GM06990 (cell line): ENCODE data around the gene DPYSL4.
"Not testable (repeated sequence)": the region's sequence is repeated elsewhere in the genome, so short reads cannot be mapped to it uniquely, and the experiment has no call there.

ENCODE experiments used
- DNase-seq: peaks from one replicate; pipeline ENCODE4 v3.0.0-alpha.2; 2011; ENCODE audit not compliant: insufficient read length; ENCODE audit errors: extremely low read depth
- H3K27me3 ChIP-seq: replicated peaks from 2 replicates; pipeline ENCODE4 v1.6.0; 2011; ENCODE audit warnings: low read length; ENCODE audit not compliant: control insufficient read depth, insufficient read depth
- H3K36me3 ChIP-seq: 2 replicates; pipeline ENCODE4 v1.5.1; 2011; ENCODE audit warnings: low read length; ENCODE audit not compliant: control insufficient read depth, insufficient read depth
- H3K4me3 ChIP-seq: replicated peaks from 2 replicates; pipeline ENCODE4 v1.5.1; 2011; ENCODE audit warnings: low read depth, mild to moderate bottlenecking, control low read depth, low read length
- CTCF ChIP-seq: IDR thresholded peaks from 2 replicates; pipeline ENCODE4 v1.5.1; 2011; ENCODE audit warnings: low read length, control low read depth, mild to moderate bottlenecking, inconsistent platforms; ENCODE audit not compliant: insufficient read depth, poor library complexity, severe bottlenecking

Gene DPYSL4

GRCh38 chr10:132155723-132156381 is 30.9 kb upstream of the DPYSL4 start:
- Histone ChIP-seq H3K4me3 (no peak overlapping the region), H3K27me3 (no peaks in the 10 kb centered on the region), H3K36me3 (no peaks in the 10 kb centered on the region)
- no peak for TF ChIP-seq CTCF
- no peak for DNase-seq

- no peak for TF ChIP-seq CTCF
- H3K36me3 ChIP-seq: no peaks in the 10 kb centered on the region
- no peak for DNase-seq
- H3K27me3 ChIP-seq: no peaks in the 10 kb centered on the region
- no peak overlapping the region for H3K4me3 ChIP-seq
Measured at GRCh38 chr10:132156382-132156781, 30.4 kb upstream of the DPYSL4 start.

GRCh38 chr10:132157101-132157500 is 29.6 kb upstream of the DPYSL4 start:
- Histone ChIP-seq H3K36me3 (no peaks in the 10 kb centered on the region), H3K27me3 (no peaks in the 10 kb centered on the region), H3K4me3 (no peak overlapping the region)
- DNase-seq: no peak
- TF ChIP-seq CTCF: no peak

- H3K36me3 ChIP-seq: no peaks in the 10 kb centered on the region
- H3K27me3 ChIP-seq: no peaks in the 10 kb centered on the region
- TF ChIP-seq CTCF: no peak
- no peak for DNase-seq
- H3K4me3 ChIP-seq: no peak overlapping the region
Measured at GRCh38 chr10:132158122-132158741, 28.5 kb upstream of the DPYSL4 start.

GRCh38 chr10:132158823-132159222 is 27.9 kb upstream of the DPYSL4 start:
- Histone ChIP-seq H3K36me3 (no peaks in the 10 kb centered on the region), H3K27me3 (no peaks in the 10 kb centered on the region), H3K4me3 (no peak overlapping the region)
- DNase-seq: no peak
- TF ChIP-seq CTCF: no peak

GRCh38 chr10:132159302-132160230 is 27.2 kb upstream of the DPYSL4 start:
- H3K27me3 ChIP-seq, DNase-seq, H3K4me3 ChIP-seq: not testable (repeated sequence)

GRCh38 chr10:132160231-132160630 is 26.5 kb upstream of the DPYSL4 start:
- DNase-seq, H3K36me3 ChIP-seq, H3K4me3 ChIP-seq: not testable (repeated sequence)

More at GRCh38 chr10:132159302-132160230, 27.2 kb upstream of the DPYSL4 start:
- H3K36me3 ChIP-seq: not testable (repeated sequence)

GRCh38 chr10:132160834-132161622 is 25.7 kb upstream of the DPYSL4 start:
- not testable (repeated sequence) for H3K36me3 ChIP-seq, H3K4me3 ChIP-seq, H3K27me3 ChIP-seq, DNase-seq

More at GRCh38 chr10:132160231-132160630, 26.5 kb upstream of the DPYSL4 start:
- not testable (repeated sequence) for H3K27me3 ChIP-seq
